Cardiac fibroblast (primary cell): ENCODE results near the gene ELF4.
A peak's percentile ranks its signal among the peaks of the same experiment; 100 is the strongest.

Source experiments
- DNase-seq, 2 donors: peaks; one replicate each; pipeline versions ENCODE4 v3.0.0 to v3.0.0-alpha.2; 2010; ENCODE audit warnings: low read depth in 2 of 2
- H3K4me3 ChIP-seq, 2 donors: replicated peaks in 1 of 2; 1 replicate in 1 of 2; 2 replicates in 1 of 2; pipeline ENCODE4 v1.5.1; 2011; ENCODE audit warnings: low read depth in 2 of 2, low read length in 2 of 2, mild to moderate bottlenecking in 2 of 2, moderate library complexity in 1 of 2
- CTCF ChIP-seq: IDR thresholded peaks from one replicate; pipeline ENCODE4 v1.5.1; 2011; ENCODE audit warnings: low read depth, mild to moderate bottlenecking, low read length, inconsistent platforms

ELF4 gene

GRCh38 chrX:130051176-130051845 lies 59.0 kb downstream of the ELF4 start:
- no peak overlapping the region for H3K4me3 ChIP-seq
- no peak for TF ChIP-seq CTCF
- DNase-seq: no peak

- DNase-seq: peak in 1 of 2 donors; percentile 37
- no peak overlapping the region for H3K4me3 ChIP-seq
- no peak for TF ChIP-seq CTCF
These were observed 60.5 kb downstream of the ELF4 start for GRCh38 chrX:130049821-130050220.

GRCh38 chrX:130048686-130049222 lies 61.5 kb downstream of the ELF4 start:
- TF ChIP-seq CTCF: no peak
- H3K4me3 ChIP-seq: no peak overlapping the region
- no peak for DNase-seq

- no peak for DNase-seq
- TF ChIP-seq CTCF: no peak
- no peak overlapping the region for H3K4me3 ChIP-seq
These were observed 62.9 kb downstream of the ELF4 start for GRCh38 chrX:130047416-130047815.

- no peak for TF ChIP-seq CTCF
- no peak for DNase-seq
- no peak overlapping the region for H3K4me3 ChIP-seq
These were observed 70.5 kb downstream of the ELF4 start for GRCh38 chrX:130039847-130040246.

- no peak overlapping the region for H3K4me3 ChIP-seq
- DNase-seq: no peak
- no peak for TF ChIP-seq CTCF
These were observed 76.1 kb downstream of the ELF4 start for GRCh38 chrX:130034178-130034577.

- no peak overlapping the region for H3K4me3 ChIP-seq
- TF ChIP-seq CTCF: no peak
- DNase-seq: no peak
These were observed 77.7 kb downstream of the ELF4 start for GRCh38 chrX:130032552-130032951.
